H1 (cell line): Measurements from ENCODE around the gene INCENP.

ENCODE experiments used
- CBX8 ChIP-seq: fragments of 300-800, 300-1000 bp; sonication (generic); IDR thresholded peaks from 2 replicates; pipeline ENCODE4 v1.7.1; 2016; ENCODE audit warnings: low read depth, low read length, borderline replicate concordance
- CEBPB ChIP-seq: IDR thresholded peaks from 2 replicates; pipeline ENCODE4 v1.6.1; 2012; ENCODE audit warnings: low read depth, low read length
- JUN ChIP-seq: IDR thresholded peaks from 2 replicates; pipeline ENCODE4 v1.6.1; 2011; ENCODE audit warnings: low read depth, mild to moderate bottlenecking, improper control_type of control experiment, low read length
- POLR2AphosphoS5 ChIP-seq: IDR thresholded peaks from 2 replicates; pipeline ENCODE4 v1.6.1; 2011; ENCODE audit warnings: low read depth, low read length
- SUZ12 ChIP-seq: fragments of 200-600 bp; sonication (generic); IDR thresholded peaks from 2 replicates; pipeline ENCODE4 v1.6.1; 2012; ENCODE audit warnings: mild to moderate bottlenecking, inconsistent platforms, low read length, moderate library complexity, mixed read lengths
- TF ChIP-seq, protein P1 (sequence below), 3 experiments: IDR thresholded peaks; 1 replicate in 2 of 3; 2 replicates in 1 of 3; pipeline versions ENCODE4 v1.5.1 to v1.6.1; 2011; ENCODE audit warnings: low read length in 3 of 3, mild to moderate bottlenecking in 3 of 3, inconsistent platforms in 2 of 3, low read depth in 1 of 3, moderate library complexity in 1 of 3; ENCODE audit not compliant: insufficient read depth in 1 of 3; ENCODE audit errors: control extremely low read depth in 1 of 3

DNA sequence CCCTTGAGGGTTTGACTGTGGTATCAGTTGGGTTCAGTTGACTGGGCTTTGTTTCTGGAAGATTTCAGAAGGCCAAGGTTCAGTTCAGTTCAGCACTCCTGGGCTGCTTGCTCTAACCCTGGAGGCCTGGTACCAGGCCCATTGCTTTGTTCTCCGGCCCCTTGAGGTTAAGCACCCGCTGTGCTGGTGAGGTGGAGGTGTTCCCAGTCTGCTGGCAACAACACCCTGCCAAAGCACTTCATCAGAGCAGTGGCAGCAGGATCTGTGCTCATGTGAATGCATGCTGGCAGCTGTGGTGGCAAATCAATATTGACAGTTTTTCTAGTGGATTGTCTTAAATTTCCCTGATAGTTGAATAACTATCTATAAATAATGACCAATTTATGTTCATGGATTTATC, 62.4 kb downstream of the INCENP start:
- no peak for TF ChIP-seq POLR2AphosphoS5
- TF ChIP-seq, protein P1, sequence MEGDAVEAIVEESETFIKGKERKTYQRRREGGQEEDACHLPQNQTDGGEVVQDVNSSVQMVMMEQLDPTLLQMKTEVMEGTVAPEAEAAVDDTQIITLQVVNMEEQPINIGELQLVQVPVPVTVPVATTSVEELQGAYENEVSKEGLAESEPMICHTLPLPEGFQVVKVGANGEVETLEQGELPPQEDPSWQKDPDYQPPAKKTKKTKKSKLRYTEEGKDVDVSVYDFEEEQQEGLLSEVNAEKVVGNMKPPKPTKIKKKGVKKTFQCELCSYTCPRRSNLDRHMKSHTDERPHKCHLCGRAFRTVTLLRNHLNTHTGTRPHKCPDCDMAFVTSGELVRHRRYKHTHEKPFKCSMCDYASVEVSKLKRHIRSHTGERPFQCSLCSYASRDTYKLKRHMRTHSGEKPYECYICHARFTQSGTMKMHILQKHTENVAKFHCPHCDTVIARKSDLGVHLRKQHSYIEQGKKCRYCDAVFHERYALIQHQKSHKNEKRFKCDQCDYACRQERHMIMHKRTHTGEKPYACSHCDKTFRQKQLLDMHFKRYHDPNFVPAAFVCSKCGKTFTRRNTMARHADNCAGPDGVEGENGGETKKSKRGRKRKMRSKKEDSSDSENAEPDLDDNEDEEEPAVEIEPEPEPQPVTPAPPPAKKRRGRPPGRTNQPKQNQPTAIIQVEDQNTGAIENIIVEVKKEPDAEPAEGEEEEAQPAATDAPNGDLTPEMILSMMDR (IDR thresholded peaks at IDR 0.05; ENCODE audit: control extremely low read depth in 1 of 3, insufficient read depth in 1 of 3, low read depth in 1 of 3, low read length in 3 of 3): no peak
- TF ChIP-seq CEBPB: no peak
- no peak for TF ChIP-seq SUZ12
- TF ChIP-seq JUN: no peak
- TF ChIP-seq CBX8: no peak
